IMR-90 (cell line): ENCODE data around the gene ATP11A. TPM values are rescaled to one million over a fixed set of nuclear protein-coding genes. Genes with fewer than 3 reads are reported as not detected.

Experiments used
- ATAC-seq: fragments of 200-7000 bp; cut with Tn5 transposase; 2 replicates; pipeline ENCODE4 v1.9.1; 2020; ENCODE audit warnings: low read depth, mild to moderate bottlenecking, moderate library complexity
- BruUV-seq: library from RNA; stranded (reverse); fragments of 400-500 nt; replicated peaks from 2 replicates; lab custom pipeline; 2021; lab: Mats Ljungman, UMichigan
- CTCF ChIA-PET: fragments of 300-600 bp; formaldehyde crosslinking; extraction: SDS; loops from one replicate; lab custom pipeline; 2021; ENCODE audit warnings: antibody characterized with exemption; lab: Yijun Ruan, JAX
- POLR2A ChIA-PET: fragments of 300-600 bp; sonication (Branson Sonifier 250); formaldehyde crosslinking; loops from one replicate; lab custom pipeline; 2022; ENCODE audit warnings: antibody characterized with exemption; ENCODE audit not compliant: unreplicated experiment; lab: Charles Lee
- DNase-seq: peaks from one replicate; pipeline ENCODE4 v3.0.0; 2013
- H2AFZ ChIP-seq: replicated peaks from 2 replicates; pipeline ENCODE3; 2013; ENCODE audit warnings: low read length, mild to moderate bottlenecking; ENCODE audit not compliant: poor library complexity
- H2AK5ac ChIP-seq: 2 replicates; pipeline ENCODE4 v1.6.1; 2013; ENCODE audit warnings: low read depth, low read length, inconsistent platforms
- H2AK9ac ChIP-seq: replicated peaks from 2 replicates; pipeline ENCODE3; 2013; ENCODE audit warnings: mild to moderate bottlenecking, low read depth, low read length, moderate library complexity; ENCODE audit not compliant: poor library complexity
- H2BK120ac ChIP-seq: 2 replicates; pipeline ENCODE4 v1.6.1; 2013; ENCODE audit warnings: low read depth, low read length, inconsistent platforms
- H2BK15ac ChIP-seq: 3 replicates; pipeline ENCODE4 v1.6.1; 2013; ENCODE audit warnings: low read depth, low read length, inconsistent platforms
- H2BK20ac ChIP-seq: 2 replicates; pipeline ENCODE4 v1.6.1; 2013; ENCODE audit warnings: low read depth, mild to moderate bottlenecking, inconsistent platforms, low read length, moderate library complexity
- H2BK5ac ChIP-seq: 2 replicates; pipeline ENCODE4 v1.6.1; 2013; ENCODE audit warnings: mild to moderate bottlenecking, low read depth, low read length, inconsistent platforms; ENCODE audit not compliant: poor library complexity, severe bottlenecking
- H3K14ac ChIP-seq: replicated peaks from 2 replicates; pipeline ENCODE4 v1.6.1; 2013; ENCODE audit warnings: low read depth, low read length, inconsistent platforms
- H3K18ac ChIP-seq: 2 replicates; pipeline ENCODE4 v1.6.1; 2013; ENCODE audit warnings: low read depth, low read length, control low read depth
- H3K23ac ChIP-seq: 2 replicates; pipeline ENCODE4 v1.6.1; 2013; ENCODE audit warnings: low read depth, low read length, inconsistent platforms
- H3K27ac ChIP-seq: 2 replicates; pipeline ENCODE4 v1.5.1; 2013; ENCODE audit warnings: mild to moderate bottlenecking, control low read depth, low read length; ENCODE audit not compliant: insufficient read depth
- H3K27me3 ChIP-seq: 2 replicates; pipeline ENCODE4 v1.6.1; 2013; ENCODE audit warnings: low read length; ENCODE audit not compliant: control insufficient read depth, insufficient read depth
- H3K36me3 ChIP-seq: 2 replicates; pipeline ENCODE4 v1.6.1; 2013; ENCODE audit warnings: low read length, mixed read lengths; ENCODE audit not compliant: control insufficient read depth, insufficient read depth
- H3K4ac ChIP-seq: 2 replicates; pipeline ENCODE4 v1.6.1; 2013; ENCODE audit warnings: low read depth, low read length, inconsistent platforms
- H3K4me1 ChIP-seq: 2 replicates; pipeline ENCODE4 v1.6.1; 2013; ENCODE audit warnings: low read length, mixed read lengths; ENCODE audit not compliant: control insufficient read depth, insufficient read depth
- H3K4me2 ChIP-seq: 2 replicates; pipeline ENCODE4 v1.6.1; 2013; ENCODE audit warnings: low read depth, mild to moderate bottlenecking, control low read depth, low read length, moderate library complexity
- H3K4me3 ChIP-seq: 2 replicates; pipeline ENCODE4 v1.5.1; 2013; ENCODE audit warnings: low read depth, mild to moderate bottlenecking, control low read depth, low read length, moderate library complexity; ENCODE audit not compliant: insufficient read depth
- H3K56ac ChIP-seq: 2 replicates; pipeline ENCODE4 v1.6.1; 2013; ENCODE audit warnings: low read length, inconsistent platforms; ENCODE audit not compliant: insufficient read depth; ENCODE audit errors: extremely low read depth
- H3K79me1 ChIP-seq, 2 experiments: 2 replicates each; pipeline ENCODE4 v1.6.1; 2013; ENCODE audit warnings: low read length in 2 of 2, inconsistent platforms in 1 of 2, low read depth in 1 of 2
- H3K9ac ChIP-seq: 2 replicates; pipeline ENCODE4 v1.6.1; 2013; ENCODE audit warnings: low read depth, low read length, control low read depth
- H3K9me1 ChIP-seq: 2 replicates; pipeline ENCODE4 v1.6.1; 2013; ENCODE audit warnings: low read length, inconsistent platforms; ENCODE audit not compliant: insufficient read depth
- H3K9me3 ChIP-seq: 2 replicates; pipeline ENCODE4 v1.6.1; 2013; ENCODE audit warnings: low read length; ENCODE audit not compliant: control insufficient read depth, insufficient read depth
- H4K20me1 ChIP-seq: 2 replicates; pipeline ENCODE4 v1.6.1; 2013; ENCODE audit warnings: low read length, inconsistent platforms; ENCODE audit not compliant: insufficient read depth
- H4K5ac ChIP-seq: 2 replicates; pipeline ENCODE4 v1.6.1; 2013; ENCODE audit warnings: mild to moderate bottlenecking, low read depth, low read length, control low read depth
- H4K8ac ChIP-seq, 2 experiments: 2 replicates each; pipeline ENCODE4 v1.6.1; 2013; ENCODE audit warnings: low read depth in 2 of 2, low read length in 2 of 2, control low read depth in 1 of 2, inconsistent platforms in 1 of 2
- H4K91ac ChIP-seq: 2 replicates; pipeline ENCODE4 v1.6.1; 2013; ENCODE audit warnings: low read depth, low read length, inconsistent platforms; ENCODE audit not compliant: insufficient read depth
- BHLHE40 ChIP-seq: fragments of 150-350 bp; IDR thresholded peaks from 2 replicates; pipeline ENCODE4 v1.6.1; 2016; ENCODE audit warnings: mild to moderate bottlenecking, low read depth, low read length
- CEBPB ChIP-seq: IDR thresholded peaks from 2 replicates; pipeline ENCODE4 v1.6.1; 2012; ENCODE audit warnings: low read depth, low read length, improper control_type of control experiment
- CHD1 ChIP-seq: IDR thresholded peaks from 2 replicates; pipeline ENCODE4 v1.6.1; 2012; ENCODE audit warnings: low read depth, low read length, improper control_type of control experiment
- FOS ChIP-seq: fragments of 150-350 bp; IDR thresholded peaks from 2 replicates; pipeline ENCODE4 v1.6.1; 2016; ENCODE audit warnings: low read depth, low read length
- MAFK ChIP-seq: IDR thresholded peaks from 2 replicates; pipeline ENCODE4 v1.6.1; 2012; ENCODE audit warnings: low read depth, low read length, improper control_type of control experiment
- MAZ ChIP-seq: IDR thresholded peaks from 2 replicates; pipeline ENCODE4 v1.6.1; 2012; ENCODE audit warnings: low read depth, mild to moderate bottlenecking, low read length, improper control_type of control experiment, moderate library complexity, borderline replicate concordance
- MXI1 ChIP-seq: IDR thresholded peaks from 2 replicates; pipeline ENCODE4 v1.6.1; 2012; ENCODE audit warnings: low read depth, mild to moderate bottlenecking, low read length, moderate library complexity, borderline replicate concordance
- NFE2L2 ChIP-seq: fragments of 150-350 bp; IDR thresholded peaks from 2 replicates; pipeline ENCODE4 v1.6.1; 2016; ENCODE audit warnings: low read depth, mild to moderate bottlenecking, low read length
- POLR2A ChIP-seq: IDR thresholded peaks from 2 replicates; pipeline ENCODE4 v1.6.1; 2012; ENCODE audit warnings: mild to moderate bottlenecking, low read depth, low read length
- RAD21 ChIP-seq: IDR thresholded peaks from 2 replicates; pipeline ENCODE4 v1.6.1; 2012; ENCODE audit warnings: low read length, improper control_type of control experiment
- RCOR1 ChIP-seq: IDR thresholded peaks from 2 replicates; pipeline ENCODE4 v1.6.1; 2012; ENCODE audit warnings: mild to moderate bottlenecking, low read length, improper control_type of control experiment; ENCODE audit not compliant: insufficient replicate concordance
- RFX5 ChIP-seq: IDR thresholded peaks from 2 replicates; pipeline ENCODE4 v1.8.0; 2012; ENCODE audit warnings: low read depth, mild to moderate bottlenecking, low read length, moderate library complexity
- SMC3 ChIP-seq: fragments of 150-350 bp; IDR thresholded peaks from 2 replicates; pipeline ENCODE4 v1.6.1; 2016; ENCODE audit warnings: low read depth, mild to moderate bottlenecking, antibody characterized with exemption, low read length, moderate library complexity
- WGBS, 2 experiments: methylation state at CpG; one replicate each; pipeline versions ENCODE4 v1.1.5 to v1.1.7; 2013; ENCODE audit warnings: missing lambda C conversion rate in 2 of 2; ENCODE audit not compliant: insufficient read length in 1 of 2; ENCODE audit errors: extremely low coverage in 2 of 2; 5-methylcytosine and 5-hydroxymethylcytosine counted together
- dilution Hi-C: fragments of 300-500 bp; cut with HindIII; formaldehyde crosslinking; loops from one replicate; pipeline ENCODE4 v1.14.3; 2018; ENCODE audit warnings: low sequenced_read_pairs; ENCODE audit not compliant: unreplicated experiment
- in situ Hi-C: fragments of 300-500 bp; cut with MboI; formaldehyde crosslinking; loops from 3 replicates; pipeline ENCODE4 v1.14.3; 2019; ENCODE audit warnings: low sequenced_read_pairs, inconsistent platforms, mixed read lengths
- intact Hi-C: fragments of 100-400 bp; cut with micrococcal nuclease; formaldehyde crosslinking; loops from 2 replicates; pipeline ENCODE4 v1.10.0; 2022
- polyA plus RNA-seq, 3 experiments: library from polyadenylated mRNA; depleted of rRNA; stranded (reverse); fragments of >200 nt; gene quantifications; 2 replicates each; pipeline ENCODE4 v1.2.3, GENCODE V29; 2012; ENCODE audit warnings: low replicate concordance in 1 of 3
- total RNA-seq: library from RNA; depleted of rRNA; stranded (reverse); fragments of >200 nt; gene quantifications from 2 replicates; pipeline ENCODE4 v1.2.3, GENCODE V29; 2012
- TF ChIP-seq, protein P1 (sequence below): conservative IDR thresholded peaks from 2 replicates; pipeline ENCODE4 v1.5.1; 2012; ENCODE audit warnings: mild to moderate bottlenecking, low read depth, low read length, improper control_type of control experiment
- TF ChIP-seq, protein P2 (sequence below): fragments of 150-350 bp; IDR thresholded peaks from 2 replicates; pipeline ENCODE4 v1.6.1; 2017; ENCODE audit warnings: mild to moderate bottlenecking, antibody characterized with exemption, low read length, low read depth
- TF ChIP-seq, protein P3 (sequence below): fragments of 150-350 bp; IDR thresholded peaks from 2 replicates; pipeline ENCODE4 v1.6.1; 2016; ENCODE audit warnings: low read depth, mild to moderate bottlenecking, low read length, moderate library complexity, borderline replicate concordance

Gene ATP11A
- total and polyA plus RNA-seq, 2 of the 4 experiments (the other 2 are of a cell fraction): 8.4 to 12.0 TPM

DNA sequence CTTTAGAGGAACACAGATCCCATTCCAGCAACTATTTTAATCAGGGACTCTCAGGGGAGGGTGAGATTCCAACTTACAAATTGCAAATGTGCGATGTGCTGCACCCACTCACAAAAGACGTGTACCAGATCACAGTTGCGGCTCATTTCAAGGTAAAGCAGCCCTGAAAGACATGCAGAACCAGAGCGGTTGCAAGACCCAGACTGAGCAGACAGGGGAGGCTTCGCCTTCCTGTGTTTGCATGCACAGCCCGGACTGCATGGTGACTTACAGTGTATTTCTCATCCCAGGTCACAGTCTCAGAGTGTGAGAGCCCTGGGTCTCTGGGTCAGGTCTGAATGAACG lies 84.6 kb downstream of the ATP11A start:
- Histone ChIP-seq H3K4me1 (no peaks in the 10 kb centered on the region; the same call in 1 of the 2 replicates), H4K91ac (no peak overlapping the region), H3K4me2 (no peak overlapping the region), H2BK20ac (no peak overlapping the region), H3K18ac (no peak overlapping the region), H3K9me1 (no peaks in the 10 kb centered on the region; the same call in 1 of the 2 replicates), H4K20me1 (peaks cover 24% of the 10 kb centered on the region), H3K56ac (no peak overlapping the region), H2BK5ac (no peak overlapping the region), H4K5ac (no peak overlapping the region), H3K4ac (no peak overlapping the region), H3K9ac (no peak overlapping the region), H3K36me3 (peaks cover 3% of the 10 kb centered on the region; the same call in 1 of the 2 replicates), H3K79me1 (peaks cover 13 to 17% of the 10 kb centered on the region in 2 experiments; a peak in 3 of 4 replicates), H3K27ac (no peak overlapping the region), H2AK9ac (no peak overlapping the region), H3K14ac (no peak overlapping the region), H3K9me3 (no peaks in the 10 kb centered on the region), H2AK5ac (no peak overlapping the region), H3K23ac (no peak overlapping the region), H2BK15ac (no peak overlapping the region), H2AFZ (no peak overlapping the region), H3K27me3 (no peaks in the 10 kb centered on the region), H4K8ac (no peak overlapping the region), H2BK120ac (no peak overlapping the region), H3K4me3 (no peak overlapping the region)
- ATAC-seq: no peak
- 100% methylated on average over 4 of the region's 7 CpGs; no CpG with 5 or more reads in 1 of the 2 experiments for WGBS, 2 experiments
- BruUV-seq: no TSS peak
- CTCF ChIA-PET: interaction anchor here (1.3 kb wide), 1 partner anchor 9 kb away, joined by 5 read pairs; no protein-coding TSS in a partner anchor
- intact Hi-C loops: no loop called here
- POLR2A ChIA-PET: no interaction called here
- no peak for DNase-seq
- dilution Hi-C loops: no loop called here
- in situ Hi-C loops: no loop called here
- TF ChIP-seq MAZ (no peak), CEBPB (no peak), MXI1 (no peak), MAFK (no peak), RAD21 (no peak), CHD1 (no peak), RFX5 (no peak), NFE2L2 (no peak), FOS (no peak), BHLHE40 (no peak), RCOR1 (no peak), POLR2A (no peak), SMC3 (no peak)
- TF ChIP-seq, protein P1, sequence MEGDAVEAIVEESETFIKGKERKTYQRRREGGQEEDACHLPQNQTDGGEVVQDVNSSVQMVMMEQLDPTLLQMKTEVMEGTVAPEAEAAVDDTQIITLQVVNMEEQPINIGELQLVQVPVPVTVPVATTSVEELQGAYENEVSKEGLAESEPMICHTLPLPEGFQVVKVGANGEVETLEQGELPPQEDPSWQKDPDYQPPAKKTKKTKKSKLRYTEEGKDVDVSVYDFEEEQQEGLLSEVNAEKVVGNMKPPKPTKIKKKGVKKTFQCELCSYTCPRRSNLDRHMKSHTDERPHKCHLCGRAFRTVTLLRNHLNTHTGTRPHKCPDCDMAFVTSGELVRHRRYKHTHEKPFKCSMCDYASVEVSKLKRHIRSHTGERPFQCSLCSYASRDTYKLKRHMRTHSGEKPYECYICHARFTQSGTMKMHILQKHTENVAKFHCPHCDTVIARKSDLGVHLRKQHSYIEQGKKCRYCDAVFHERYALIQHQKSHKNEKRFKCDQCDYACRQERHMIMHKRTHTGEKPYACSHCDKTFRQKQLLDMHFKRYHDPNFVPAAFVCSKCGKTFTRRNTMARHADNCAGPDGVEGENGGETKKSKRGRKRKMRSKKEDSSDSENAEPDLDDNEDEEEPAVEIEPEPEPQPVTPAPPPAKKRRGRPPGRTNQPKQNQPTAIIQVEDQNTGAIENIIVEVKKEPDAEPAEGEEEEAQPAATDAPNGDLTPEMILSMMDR: no peak
- TF ChIP-seq, protein P2, sequence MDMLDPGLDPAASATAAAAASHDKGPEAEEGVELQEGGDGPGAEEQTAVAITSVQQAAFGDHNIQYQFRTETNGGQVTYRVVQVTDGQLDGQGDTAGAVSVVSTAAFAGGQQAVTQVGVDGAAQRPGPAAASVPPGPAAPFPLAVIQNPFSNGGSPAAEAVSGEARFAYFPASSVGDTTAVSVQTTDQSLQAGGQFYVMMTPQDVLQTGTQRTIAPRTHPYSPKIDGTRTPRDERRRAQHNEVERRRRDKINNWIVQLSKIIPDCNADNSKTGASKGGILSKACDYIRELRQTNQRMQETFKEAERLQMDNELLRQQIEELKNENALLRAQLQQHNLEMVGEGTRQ: no peak
- TF ChIP-seq, protein P3, sequence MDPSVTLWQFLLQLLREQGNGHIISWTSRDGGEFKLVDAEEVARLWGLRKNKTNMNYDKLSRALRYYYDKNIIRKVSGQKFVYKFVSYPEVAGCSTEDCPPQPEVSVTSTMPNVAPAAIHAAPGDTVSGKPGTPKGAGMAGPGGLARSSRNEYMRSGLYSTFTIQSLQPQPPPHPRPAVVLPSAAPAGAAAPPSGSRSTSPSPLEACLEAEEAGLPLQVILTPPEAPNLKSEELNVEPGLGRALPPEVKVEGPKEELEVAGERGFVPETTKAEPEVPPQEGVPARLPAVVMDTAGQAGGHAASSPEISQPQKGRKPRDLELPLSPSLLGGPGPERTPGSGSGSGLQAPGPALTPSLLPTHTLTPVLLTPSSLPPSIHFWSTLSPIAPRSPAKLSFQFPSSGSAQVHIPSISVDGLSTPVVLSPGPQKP: no peak
